Neutrophil (primary cell): Measurements from ENCODE around the gene PARPBP.

ENCODE experiments used
- H3K27ac ChIP-seq: fragments of 200-600 bp; sonication (generic); 2 replicates; pipeline ENCODE4 v1.5.1; 2016; ENCODE audit warnings: mild to moderate bottlenecking, moderate library complexity
- H3K27me3 ChIP-seq: fragments of 200-600 bp; sonication (generic); 2 replicates; pipeline ENCODE4 v1.6.0; 2016; ENCODE audit warnings: mild to moderate bottlenecking
- H3K36me3 ChIP-seq: fragments of 200-600 bp; sonication (generic); 2 replicates; pipeline ENCODE4 v1.5.1; 2017
- H3K4me1 ChIP-seq, 2 experiments: fragments of 200-600 bp in 1 of 2; sonication (generic) in 1 of 2; 1 replicate in 1 of 2; 2 replicates in 1 of 2; pipeline versions ENCODE4 v1.5.1 to v1.6.1; 2013 to 2016; ENCODE audit warnings: low read depth in 1 of 2, low read length in 1 of 2, mild to moderate bottlenecking in 1 of 2, moderate library complexity in 1 of 2; ENCODE audit not compliant: control insufficient read depth in 1 of 2, insufficient read depth in 1 of 2
- H3K4me3 ChIP-seq, 2 experiments: fragments of 200-600 bp in 1 of 2; sonication (generic) in 1 of 2; 1 replicate in 1 of 2; 2 replicates in 1 of 2; pipeline ENCODE4 v1.5.1; 2013 to 2016; ENCODE audit warnings: low read depth in 1 of 2, low read length in 1 of 2, mild to moderate bottlenecking in 1 of 2, moderate library complexity in 1 of 2
- H3K9me3 ChIP-seq: fragments of 200-600 bp; sonication (generic); 2 replicates; pipeline ENCODE4 v1.5.1; 2016
- TF ChIP-seq, protein P1 (sequence below): fragments of 200-600 bp; sonication (generic); IDR thresholded peaks from 2 replicates; pipeline ENCODE4 v1.5.1; 2016; ENCODE audit warnings: antibody characterized with exemption

The PARPBP gene

DNA sequence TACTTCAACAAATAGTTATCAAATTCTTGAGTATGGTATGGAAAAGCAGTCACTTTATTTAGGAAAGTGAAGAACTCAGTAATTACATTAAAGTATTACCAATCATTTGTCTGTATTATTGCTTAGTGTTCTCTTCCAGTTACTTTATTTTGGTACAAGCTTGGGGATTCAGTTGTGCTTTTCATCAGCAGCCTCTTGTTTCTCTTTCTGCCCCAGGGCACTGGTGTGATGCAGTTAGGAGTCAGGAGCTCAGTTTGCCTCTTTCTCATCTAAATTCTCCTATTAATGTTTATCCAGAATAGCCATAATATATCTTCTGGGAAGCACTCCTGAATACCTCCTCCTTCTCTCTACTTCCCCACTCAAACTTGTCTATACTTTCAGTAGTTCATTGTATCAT is 52.0 kb downstream of the PARPBP start:
- TF ChIP-seq, protein P1, sequence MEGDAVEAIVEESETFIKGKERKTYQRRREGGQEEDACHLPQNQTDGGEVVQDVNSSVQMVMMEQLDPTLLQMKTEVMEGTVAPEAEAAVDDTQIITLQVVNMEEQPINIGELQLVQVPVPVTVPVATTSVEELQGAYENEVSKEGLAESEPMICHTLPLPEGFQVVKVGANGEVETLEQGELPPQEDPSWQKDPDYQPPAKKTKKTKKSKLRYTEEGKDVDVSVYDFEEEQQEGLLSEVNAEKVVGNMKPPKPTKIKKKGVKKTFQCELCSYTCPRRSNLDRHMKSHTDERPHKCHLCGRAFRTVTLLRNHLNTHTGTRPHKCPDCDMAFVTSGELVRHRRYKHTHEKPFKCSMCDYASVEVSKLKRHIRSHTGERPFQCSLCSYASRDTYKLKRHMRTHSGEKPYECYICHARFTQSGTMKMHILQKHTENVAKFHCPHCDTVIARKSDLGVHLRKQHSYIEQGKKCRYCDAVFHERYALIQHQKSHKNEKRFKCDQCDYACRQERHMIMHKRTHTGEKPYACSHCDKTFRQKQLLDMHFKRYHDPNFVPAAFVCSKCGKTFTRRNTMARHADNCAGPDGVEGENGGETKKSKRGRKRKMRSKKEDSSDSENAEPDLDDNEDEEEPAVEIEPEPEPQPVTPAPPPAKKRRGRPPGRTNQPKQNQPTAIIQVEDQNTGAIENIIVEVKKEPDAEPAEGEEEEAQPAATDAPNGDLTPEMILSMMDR: no peak
- Histone ChIP-seq H3K4me3 (no peak overlapping the region), H3K4me1 (no peaks in the 10 kb centered on the region), H3K27me3 (no peaks in the 10 kb centered on the region), H3K27ac (no peak overlapping the region), H3K9me3 (no peaks in the 10 kb centered on the region), H3K36me3 (peaks cover 6% of the 10 kb centered on the region)

- H3K9me3 ChIP-seq: no peaks in the 10 kb centered on the region
- H3K4me3 ChIP-seq: no peak overlapping the region
- no peaks in the 10 kb centered on the region for H3K4me1 ChIP-seq
- TF ChIP-seq, protein P1: no peak
- H3K36me3 ChIP-seq: peaks cover 6% of the 10 kb centered on the region
- no peak overlapping the region for H3K27ac ChIP-seq
- no peaks in the 10 kb centered on the region for H3K27me3 ChIP-seq
Observed at GRCh38 chr12:102172436-102172835, 52.5 kb downstream of the PARPBP start.

DNA sequence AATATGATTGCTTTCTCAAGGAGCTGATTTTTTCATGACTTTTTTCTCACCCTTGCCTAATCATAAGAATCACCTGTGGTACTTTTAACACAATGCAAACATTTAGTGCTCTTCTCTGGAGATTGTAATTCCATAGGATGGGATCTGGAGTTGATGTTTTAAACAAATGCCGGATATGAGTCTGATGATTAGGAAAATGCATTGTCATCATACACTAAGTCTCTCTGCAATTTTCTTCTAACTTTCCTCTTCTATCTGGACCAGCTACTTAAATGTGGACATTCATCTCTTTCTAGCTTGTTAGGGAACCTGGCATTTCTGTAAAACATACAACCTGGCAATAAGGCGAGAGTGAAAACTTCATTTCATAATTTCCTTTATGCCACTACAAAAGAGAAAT is 54.1 kb downstream of the PARPBP start:
- TF ChIP-seq, protein P1: no peak
- peaks cover 9% of the 10 kb centered on the region for H3K36me3 ChIP-seq
- H3K4me3 ChIP-seq: no peak overlapping the region
- no peaks in the 10 kb centered on the region for H3K9me3 ChIP-seq
- H3K4me1 ChIP-seq: no peaks in the 10 kb centered on the region
- no peaks in the 10 kb centered on the region for H3K27me3 ChIP-seq
- no peak overlapping the region for H3K27ac ChIP-seq

DNA sequence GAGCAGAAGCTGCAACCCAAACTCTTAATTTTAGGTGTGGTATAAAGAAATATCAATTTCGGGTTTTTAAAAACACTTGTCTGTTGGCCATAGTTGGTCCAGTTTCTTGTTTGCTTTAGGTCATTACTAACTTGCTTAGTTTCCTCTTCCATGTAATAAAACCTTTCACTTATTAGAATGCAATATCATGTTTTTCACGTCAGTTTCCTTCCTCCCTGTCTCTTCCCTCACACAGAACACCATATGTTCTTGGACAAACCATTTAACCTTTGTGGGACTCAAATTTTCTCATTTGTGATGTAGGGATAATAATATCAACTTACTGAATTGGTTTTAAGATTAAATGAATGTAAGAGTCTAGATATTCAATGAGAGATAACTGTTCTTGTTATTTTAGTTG is 54.8 kb downstream of the PARPBP start:
- Histone ChIP-seq H3K27ac (no peak overlapping the region), H3K4me3 (no peak overlapping the region), H3K36me3 (peaks cover 12% of the 10 kb centered on the region), H3K9me3 (no peaks in the 10 kb centered on the region), H3K4me1 (no peaks in the 10 kb centered on the region), H3K27me3 (no peaks in the 10 kb centered on the region)
- TF ChIP-seq, protein P1: no peak

GRCh38 chr12:102182635-102183034 is 62.7 kb downstream of the PARPBP start:
- TF ChIP-seq, protein P1: no peak
- Histone ChIP-seq H3K9me3 (no peaks in the 10 kb centered on the region), H3K27me3 (no peaks in the 10 kb centered on the region), H3K4me1 (peaks cover 0 to 14% of the 10 kb centered on the region in 2 experiments), H3K27ac (peak overlapping the region; percentile 67), H3K4me3 (no peak overlapping the region), H3K36me3 (peaks cover 6% of the 10 kb centered on the region)

DNA sequence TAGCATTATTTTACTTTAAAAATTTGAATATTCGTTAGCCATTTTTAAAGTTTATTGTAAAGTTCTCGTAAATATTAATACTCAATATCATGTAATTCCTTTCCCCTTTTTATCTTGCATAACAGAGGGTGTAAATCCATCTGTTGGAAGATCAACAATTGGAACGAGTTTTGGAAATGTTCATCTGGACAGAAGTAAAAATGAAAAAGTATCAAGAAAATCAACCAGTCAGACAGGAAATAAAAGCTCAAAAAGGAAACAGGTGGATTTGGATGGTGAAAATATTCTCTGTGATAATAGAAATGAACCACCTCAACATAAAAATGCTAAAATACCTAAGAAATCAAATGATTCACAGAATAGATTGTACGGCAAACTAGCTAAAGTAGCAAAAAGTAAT is 75.8 kb downstream of the PARPBP start:
- Histone ChIP-seq H3K4me1 (no peaks in the 10 kb centered on the region), H3K9me3 (no peaks in the 10 kb centered on the region), H3K27me3 (no peaks in the 10 kb centered on the region), H3K4me3 (no peak overlapping the region), H3K27ac (no peak overlapping the region), H3K36me3 (peaks cover 18% of the 10 kb centered on the region)
- TF ChIP-seq, protein P1: no peak
